HCT116 (cell line): ENCODE measurements around the gene CKAP2L. TPM values are rescaled to one million over a fixed set of nuclear protein-coding genes. Genes with fewer than 3 reads are reported as not detected.

Source experiments
- ATAC-seq: fragments of 200-7000 bp; cut with Tn5 transposase; 2 replicates; pipeline ENCODE4 v1.9.1; 2020; ENCODE audit warnings: mild to moderate bottlenecking, moderate library complexity
- BruUV-seq: library from RNA; stranded (reverse); fragments of 400-500 nt; replicated peaks from 2 replicates; lab custom pipeline; 2021; lab: Mats Ljungman, UMichigan
- CTCF ChIA-PET: fragments of 300-600 bp; sonication (Branson Sonifier 250); formaldehyde crosslinking; loops from one replicate; lab custom pipeline; 2021; ENCODE audit warnings: antibody characterized with exemption; lab: Charles Lee
- POLR2A ChIA-PET: fragments of 300-600, 350-600 bp; sonication (Branson Sonifier 250); formaldehyde crosslinking; loops from one replicate; lab custom pipeline; 2021; ENCODE audit warnings: antibody characterized with exemption; lab: Charles Lee
- RAD21 ChIA-PET, 2 experiments: fragments of 300-600 bp; sonication (Branson Sonifier 250); formaldehyde crosslinking; loops; one replicate each; lab custom pipeline; 2023; ENCODE audit warnings: low total read pairs in 2 of 2; ENCODE audit not compliant: uncharacterized antibody in 2 of 2, unreplicated experiment in 2 of 2, low non-redundant PET in 1 of 2; lab: Charles Lee
- DNase-seq: peaks from one replicate; pipeline ENCODE4 v3.0.0-alpha.2; 2010; ENCODE audit warnings: low read depth, low spot score
- H2AFZ ChIP-seq: fragments of 200-600 bp; shearing (Covaris generic), sonication (generic); 2 replicates; pipeline ENCODE4 v1.6.1; 2017; ENCODE audit warnings: low read depth, mixed run types, mixed read lengths, antibody characterized with exemption, low read length; ENCODE audit not compliant: poor library complexity, severe bottlenecking
- H3K27ac ChIP-seq: 2 replicates; pipeline ENCODE4 v1.5.1; 2012; ENCODE audit warnings: low read depth, low read length
- H3K27me3 ChIP-seq: fragments of 200-600 bp; sonication (generic); 2 replicates; pipeline ENCODE4 v1.6.1; 2016; ENCODE audit warnings: mixed run types, low read length, mixed read lengths; ENCODE audit not compliant: insufficient read depth
- H3K36me3 ChIP-seq, 2 experiments: fragments of 200-500 bp in 1 of 2; fragments of 200-600 bp in 1 of 2; sonication (Bioruptor generic) in 1 of 2; sonication (generic) in 1 of 2; 2 replicates each; pipeline versions ENCODE4 v1.5.1 to v1.6.1; 2014 to 2016; ENCODE audit warnings: low read length in 2 of 2, inconsistent platforms in 1 of 2, mixed read lengths in 1 of 2, mixed run types in 1 of 2; ENCODE audit not compliant: insufficient read depth in 2 of 2, control insufficient read depth in 1 of 2
- H3K4me1 ChIP-seq, 2 experiments: fragments of 200-600 bp in 1 of 2; sonication (generic) in 1 of 2; 2 replicates each; pipeline versions ENCODE4 v1.5.1 to v1.6.1; 2012 to 2017; ENCODE audit warnings: low read length in 2 of 2, inconsistent platforms in 1 of 2, mild to moderate bottlenecking in 1 of 2, mixed read lengths in 1 of 2, mixed run types in 1 of 2, moderate library complexity in 1 of 2; ENCODE audit not compliant: insufficient read depth in 2 of 2, control insufficient read depth in 1 of 2
- H3K4me2 ChIP-seq: fragments of 200-600 bp; sonication (generic); 2 replicates; pipeline ENCODE4 v1.6.1; 2017; ENCODE audit warnings: mixed run types, low read length, mixed read lengths
- H3K4me3 ChIP-seq, 2 experiments: fragments of 200-600 bp in 1 of 2; sonication (generic) in 1 of 2; replicated peaks in 1 of 2; 2 replicates each; pipeline ENCODE4 v1.5.1; 2011 to 2016; ENCODE audit warnings: low read length in 2 of 2, control low read depth in 1 of 2, low read depth in 1 of 2, mild to moderate bottlenecking in 1 of 2, mixed read lengths in 1 of 2, mixed run types in 1 of 2
- H3K79me2 ChIP-seq: fragments of 200-600 bp; sonication (generic); 2 replicates; pipeline ENCODE4 v1.6.1; 2017; ENCODE audit warnings: mild to moderate bottlenecking, mixed run types, low read length, moderate library complexity, mixed read lengths; ENCODE audit not compliant: insufficient read depth
- H3K9ac ChIP-seq: fragments of 200-600 bp; sonication (generic); 2 replicates; pipeline ENCODE4 v1.6.1; 2016; ENCODE audit warnings: low read length, mixed read lengths
- H3K9me2 ChIP-seq: fragments of 200-600 bp; sonication (generic), shearing (Covaris generic); 2 replicates; pipeline ENCODE4 v1.6.1; 2017; ENCODE audit warnings: mixed run types, mild to moderate bottlenecking, moderate library complexity; ENCODE audit not compliant: insufficient read depth
- H3K9me3 ChIP-seq, 2 experiments: fragments of 200-500 bp in 1 of 2; fragments of 200-600 bp in 1 of 2; sonication (Bioruptor generic) in 1 of 2; sonication (generic) in 1 of 2; 2 replicates each; pipeline ENCODE4 v1.6.1; 2014 to 2017; ENCODE audit warnings: low read length in 2 of 2, mixed read lengths in 2 of 2, inconsistent platforms in 1 of 2, low read depth in 1 of 2, mild to moderate bottlenecking in 1 of 2, mixed run types in 1 of 2, moderate library complexity in 1 of 2; ENCODE audit not compliant: control insufficient read depth in 1 of 2, insufficient read depth in 1 of 2
- H4K20me1 ChIP-seq: fragments of 200-600 bp; sonication (generic), shearing (Covaris generic); 2 replicates; pipeline ENCODE4 v1.6.1; 2017; ENCODE audit warnings: mixed run types, mild to moderate bottlenecking, moderate library complexity; ENCODE audit not compliant: insufficient read depth
- CEBPB ChIP-seq: IDR thresholded peaks from 2 replicates; pipeline ENCODE4 v1.6.1; 2012; ENCODE audit warnings: low read depth
- EZH2phosphoT487 ChIP-seq: fragments of 200-600 bp; IDR thresholded peaks from 2 replicates; pipeline ENCODE4 v1.6.1; 2018; ENCODE audit warnings: antibody characterized with exemption, borderline replicate concordance
- JUND ChIP-seq: IDR thresholded peaks from 2 replicates; pipeline ENCODE4 v1.6.1; 2012
- POLR2AphosphoS5 ChIP-seq: IDR thresholded peaks from 2 replicates; pipeline ENCODE4 v1.6.1; 2011; ENCODE audit warnings: mild to moderate bottlenecking, low read depth, low read length, moderate library complexity
- RAD21 ChIP-seq: IDR thresholded peaks from 2 replicates; pipeline ENCODE4 v1.6.1; 2012; ENCODE audit warnings: low read depth, mild to moderate bottlenecking
- SP1 ChIP-seq: IDR thresholded peaks from 2 replicates; pipeline ENCODE4 v1.6.1; 2012; ENCODE audit warnings: low read depth
- SRF ChIP-seq: IDR thresholded peaks from 2 replicates; pipeline ENCODE4 v1.6.1; 2012; ENCODE audit warnings: low read depth
- TCF7L2 ChIP-seq: IDR thresholded peaks from 2 replicates; pipeline ENCODE4 v1.7.0; 2011; ENCODE audit warnings: borderline replicate concordance, inconsistent platforms; ENCODE audit not compliant: insufficient read depth, insufficient read length; ENCODE audit errors: extremely low read depth
- YY1 ChIP-seq: IDR thresholded peaks from 2 replicates; pipeline ENCODE4 v1.6.1; 2011; ENCODE audit warnings: low read length, low read depth, moderate library complexity, mild to moderate bottlenecking; ENCODE audit not compliant: insufficient replicate concordance; ENCODE audit errors: extremely low read depth
- ZNF274 ChIP-seq: fragments of 200-500 bp; sonication (Bioruptor generic); IDR thresholded peaks from 2 replicates; pipeline ENCODE4 v1.6.1; 2014; ENCODE audit warnings: mild to moderate bottlenecking, low read depth, low read length, inconsistent platforms
- intact Hi-C: fragments of 100-400 bp; cut with micrococcal nuclease; formaldehyde crosslinking; loops from 2 replicates; pipeline ENCODE4 v1.10.0; 2022
- total RNA-seq: library from RNA; stranded (reverse); gene quantifications from one replicate; pipeline ENCODE4 v1.2.1, GENCODE V29; 2021; ENCODE audit not compliant: unreplicated experiment
- TF ChIP-seq, protein P1 (sequence below): IDR thresholded peaks from 2 replicates; pipeline ENCODE4 v1.6.1; 2012
- TF ChIP-seq, protein P2 (sequence below): IDR thresholded peaks from 2 replicates; pipeline ENCODE4 v1.6.1; 2012; ENCODE audit warnings: low read depth

CKAP2L gene
- total RNA-seq, 1 experiment from 2014 or later = 27.5 TPM

DNA sequence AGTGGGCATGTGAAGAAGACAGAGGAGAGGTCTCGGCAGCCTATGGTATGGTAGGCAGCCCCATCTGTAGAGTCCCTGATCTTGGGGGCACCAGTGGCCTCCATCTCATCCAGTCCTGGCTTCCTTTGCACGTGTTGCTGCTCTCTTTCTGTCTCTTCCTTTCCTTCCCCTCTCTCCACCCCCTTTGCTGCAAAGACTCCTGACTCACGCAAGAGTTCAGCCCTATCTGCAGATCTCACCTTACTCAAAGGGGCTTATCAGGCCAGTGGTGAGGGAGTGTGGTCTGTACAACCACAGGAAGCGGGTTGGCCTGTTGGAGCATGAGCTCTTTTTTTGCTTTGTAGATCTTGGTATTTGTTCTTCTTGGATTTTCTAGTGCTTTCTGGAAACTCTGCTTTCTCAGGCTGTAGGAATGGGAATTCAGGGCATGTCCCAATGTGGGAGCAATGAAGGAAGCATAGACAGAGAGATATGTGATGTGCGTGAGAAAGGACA lies 58.2 kb downstream of the CKAP2L start:
- H2AFZ ChIP-seq = no peak overlapping the region
- no peak for TF ChIP-seq JUND
- TF ChIP-seq SRF = no peak
- no peak for TF ChIP-seq RAD21
- TF ChIP-seq ZNF274 = no peak
- no peak for TF ChIP-seq CEBPB
- TF ChIP-seq EZH2phosphoT487 = no peak
- TF ChIP-seq POLR2AphosphoS5 = no peak
- no peak for TF ChIP-seq SP1
- TF ChIP-seq, protein P1, sequence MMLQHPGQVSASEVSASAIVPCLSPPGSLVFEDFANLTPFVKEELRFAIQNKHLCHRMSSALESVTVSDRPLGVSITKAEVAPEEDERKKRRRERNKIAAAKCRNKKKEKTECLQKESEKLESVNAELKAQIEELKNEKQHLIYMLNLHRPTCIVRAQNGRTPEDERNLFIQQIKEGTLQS = no peak
- TF ChIP-seq YY1 = no peak
- no peak for TF ChIP-seq TCF7L2
- TF ChIP-seq, protein P2, sequence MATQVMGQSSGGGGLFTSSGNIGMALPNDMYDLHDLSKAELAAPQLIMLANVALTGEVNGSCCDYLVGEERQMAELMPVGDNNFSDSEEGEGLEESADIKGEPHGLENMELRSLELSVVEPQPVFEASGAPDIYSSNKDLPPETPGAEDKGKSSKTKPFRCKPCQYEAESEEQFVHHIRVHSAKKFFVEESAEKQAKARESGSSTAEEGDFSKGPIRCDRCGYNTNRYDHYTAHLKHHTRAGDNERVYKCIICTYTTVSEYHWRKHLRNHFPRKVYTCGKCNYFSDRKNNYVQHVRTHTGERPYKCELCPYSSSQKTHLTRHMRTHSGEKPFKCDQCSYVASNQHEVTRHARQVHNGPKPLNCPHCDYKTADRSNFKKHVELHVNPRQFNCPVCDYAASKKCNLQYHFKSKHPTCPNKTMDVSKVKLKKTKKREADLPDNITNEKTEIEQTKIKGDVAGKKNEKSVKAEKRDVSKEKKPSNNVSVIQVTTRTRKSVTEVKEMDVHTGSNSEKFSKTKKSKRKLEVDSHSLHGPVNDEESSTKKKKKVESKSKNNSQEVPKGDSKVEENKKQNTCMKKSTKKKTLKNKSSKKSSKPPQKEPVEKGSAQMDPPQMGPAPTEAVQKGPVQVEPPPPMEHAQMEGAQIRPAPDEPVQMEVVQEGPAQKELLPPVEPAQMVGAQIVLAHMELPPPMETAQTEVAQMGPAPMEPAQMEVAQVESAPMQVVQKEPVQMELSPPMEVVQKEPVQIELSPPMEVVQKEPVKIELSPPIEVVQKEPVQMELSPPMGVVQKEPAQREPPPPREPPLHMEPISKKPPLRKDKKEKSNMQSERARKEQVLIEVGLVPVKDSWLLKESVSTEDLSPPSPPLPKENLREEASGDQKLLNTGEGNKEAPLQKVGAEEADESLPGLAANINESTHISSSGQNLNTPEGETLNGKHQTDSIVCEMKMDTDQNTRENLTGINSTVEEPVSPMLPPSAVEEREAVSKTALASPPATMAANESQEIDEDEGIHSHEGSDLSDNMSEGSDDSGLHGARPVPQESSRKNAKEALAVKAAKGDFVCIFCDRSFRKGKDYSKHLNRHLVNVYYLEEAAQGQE = no peak
- H3K9me2 ChIP-seq = no peaks in the 10 kb centered on the region
- H3K9me3 ChIP-seq = no peaks in the 10 kb centered on the region
- BruUV-seq = no TSS peak
- ChIA-PET RAD21 (no interaction called here), CTCF (interaction anchor here (0.9 kb wide), 1 partner anchor 19 kb away, joined by 4 read pairs; no protein-coding TSS in a partner anchor), POLR2A (no interaction called here)
- no peaks in the 10 kb centered on the region for H3K4me1 ChIP-seq
- no peak overlapping the region for H3K27ac ChIP-seq
- ATAC-seq = no peak
- H3K27me3 ChIP-seq = no peaks in the 10 kb centered on the region
- DNase-seq = no peak
- no peak overlapping the region for H3K9ac ChIP-seq
- intact Hi-C loops = no loop called here
- H3K36me3 ChIP-seq = no peaks in the 10 kb centered on the region
- no peak overlapping the region for H3K4me2 ChIP-seq
- H3K79me2 ChIP-seq = no peaks in the 10 kb centered on the region
- H3K4me3 ChIP-seq = no peak overlapping the region
- H4K20me1 ChIP-seq = no peaks in the 10 kb centered on the region
